ENCODE measurements around the gene WNT9A.
A peak's percentile ranks its signal among the peaks of the same experiment; 100 is the strongest.

WNT9A gene

GRCh38 chr1:227948493-227949260 is 945 bp upstream of the WNT9A start:
- H3K27ac ChIP-seq = peak overlapping the region; percentile 53; the same call in 1 of the 2 replicates
- no peak for TF ChIP-seq ZFX (IDR thresholded peaks at IDR 0.05)
- TF ChIP-seq, protein P1, sequence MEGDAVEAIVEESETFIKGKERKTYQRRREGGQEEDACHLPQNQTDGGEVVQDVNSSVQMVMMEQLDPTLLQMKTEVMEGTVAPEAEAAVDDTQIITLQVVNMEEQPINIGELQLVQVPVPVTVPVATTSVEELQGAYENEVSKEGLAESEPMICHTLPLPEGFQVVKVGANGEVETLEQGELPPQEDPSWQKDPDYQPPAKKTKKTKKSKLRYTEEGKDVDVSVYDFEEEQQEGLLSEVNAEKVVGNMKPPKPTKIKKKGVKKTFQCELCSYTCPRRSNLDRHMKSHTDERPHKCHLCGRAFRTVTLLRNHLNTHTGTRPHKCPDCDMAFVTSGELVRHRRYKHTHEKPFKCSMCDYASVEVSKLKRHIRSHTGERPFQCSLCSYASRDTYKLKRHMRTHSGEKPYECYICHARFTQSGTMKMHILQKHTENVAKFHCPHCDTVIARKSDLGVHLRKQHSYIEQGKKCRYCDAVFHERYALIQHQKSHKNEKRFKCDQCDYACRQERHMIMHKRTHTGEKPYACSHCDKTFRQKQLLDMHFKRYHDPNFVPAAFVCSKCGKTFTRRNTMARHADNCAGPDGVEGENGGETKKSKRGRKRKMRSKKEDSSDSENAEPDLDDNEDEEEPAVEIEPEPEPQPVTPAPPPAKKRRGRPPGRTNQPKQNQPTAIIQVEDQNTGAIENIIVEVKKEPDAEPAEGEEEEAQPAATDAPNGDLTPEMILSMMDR (conservative IDR thresholded peaks at IDR 0.05) = no peak

- H3K27ac ChIP-seq = peak overlapping the region; percentile 53
- TF ChIP-seq ZFX (IDR thresholded peaks at IDR 0.05) = no peak
- TF ChIP-seq, protein P1 (conservative IDR thresholded peaks at IDR 0.05) = no peak
Measured at GRCh38 chr1:227947386-227947675, 401 bp downstream of the WNT9A start.

DNA sequence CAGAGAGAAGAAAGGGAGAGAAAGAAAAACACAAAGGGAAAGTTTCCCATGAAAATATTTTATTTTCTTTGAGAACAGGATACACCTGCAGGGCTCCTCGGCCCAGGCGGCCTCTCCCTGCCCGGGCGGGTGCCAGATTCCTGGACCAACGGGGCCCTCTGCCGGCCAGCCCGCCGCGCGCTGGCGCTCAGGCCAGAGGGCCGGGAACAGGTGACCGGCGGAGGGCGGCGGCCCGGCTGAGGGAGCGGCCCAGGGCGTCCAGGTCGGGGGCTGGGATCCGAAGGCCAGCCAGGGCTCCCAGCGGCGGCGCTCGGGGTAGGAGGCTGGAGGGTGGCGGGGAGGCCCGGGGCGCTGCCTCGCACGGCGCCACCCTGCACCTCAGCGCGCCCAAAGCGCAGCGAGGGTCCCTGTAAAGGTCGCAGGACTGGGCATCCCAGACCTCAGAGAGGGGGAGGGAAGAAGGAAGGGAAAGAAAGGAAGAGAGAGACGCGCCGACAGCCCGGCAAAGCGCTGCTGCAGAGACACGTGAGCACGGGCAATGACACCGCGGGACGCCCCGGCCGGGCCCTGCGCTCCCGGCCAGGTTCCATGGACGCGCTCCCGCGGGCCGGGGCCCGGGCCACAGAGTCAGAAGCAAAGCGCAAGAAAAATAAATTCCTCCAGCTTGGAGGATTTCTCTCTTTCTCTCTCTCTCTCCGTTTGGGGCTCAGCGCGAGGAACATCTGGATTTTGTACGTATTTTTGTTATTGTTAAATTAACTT is 927 bp downstream of the WNT9A start:
- peak overlapping the region; percentile 53 for H3K27ac ChIP-seq
- no peak for TF ChIP-seq ZFX (IDR thresholded peaks at IDR 0.05)
- TF ChIP-seq, protein P1 (conservative IDR thresholded peaks at IDR 0.05) = peak; percentile 96

DNA sequence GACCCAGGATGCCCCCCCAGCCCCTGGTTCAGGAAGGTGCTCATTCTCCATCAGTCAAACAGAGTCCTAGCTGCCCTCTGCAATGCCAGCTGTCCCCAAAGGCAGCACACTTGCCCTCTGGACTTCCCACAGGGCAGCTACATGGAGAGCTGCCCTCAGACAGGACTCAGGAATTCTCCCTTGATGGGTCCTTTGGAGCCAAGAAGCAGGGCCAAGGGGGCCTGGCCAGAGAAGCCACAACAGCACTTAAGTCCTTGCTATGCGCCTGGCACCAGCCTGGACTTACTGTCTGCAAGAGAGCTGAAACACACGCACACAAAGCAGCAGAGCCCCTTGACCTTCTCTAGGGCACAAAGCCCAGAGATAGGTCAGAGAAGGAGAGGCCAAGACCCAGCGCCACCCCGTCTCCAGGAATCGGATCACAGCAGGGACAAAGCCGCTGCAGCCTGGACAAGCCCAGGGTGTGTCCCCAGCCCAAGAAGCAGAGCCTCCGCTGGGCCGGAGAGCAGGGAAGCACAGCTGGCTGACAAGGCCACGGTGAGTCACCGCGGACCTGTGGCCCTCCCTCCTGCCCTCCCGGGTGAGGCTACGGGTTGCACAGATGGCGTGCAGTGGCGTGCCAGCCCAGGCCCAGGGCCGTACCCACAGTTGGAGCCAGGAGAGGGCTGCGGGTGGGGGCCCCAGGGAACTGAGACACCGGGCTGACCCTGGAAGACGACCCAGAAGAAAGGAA is 1.7 kb downstream of the WNT9A start:
- TF ChIP-seq ZFX (IDR thresholded peaks at IDR 0.05) = no peak
- TF ChIP-seq, protein P1 (conservative IDR thresholded peaks at IDR 0.05) = no peak
- H3K27ac ChIP-seq = peak overlapping the region; percentile 53

DNA sequence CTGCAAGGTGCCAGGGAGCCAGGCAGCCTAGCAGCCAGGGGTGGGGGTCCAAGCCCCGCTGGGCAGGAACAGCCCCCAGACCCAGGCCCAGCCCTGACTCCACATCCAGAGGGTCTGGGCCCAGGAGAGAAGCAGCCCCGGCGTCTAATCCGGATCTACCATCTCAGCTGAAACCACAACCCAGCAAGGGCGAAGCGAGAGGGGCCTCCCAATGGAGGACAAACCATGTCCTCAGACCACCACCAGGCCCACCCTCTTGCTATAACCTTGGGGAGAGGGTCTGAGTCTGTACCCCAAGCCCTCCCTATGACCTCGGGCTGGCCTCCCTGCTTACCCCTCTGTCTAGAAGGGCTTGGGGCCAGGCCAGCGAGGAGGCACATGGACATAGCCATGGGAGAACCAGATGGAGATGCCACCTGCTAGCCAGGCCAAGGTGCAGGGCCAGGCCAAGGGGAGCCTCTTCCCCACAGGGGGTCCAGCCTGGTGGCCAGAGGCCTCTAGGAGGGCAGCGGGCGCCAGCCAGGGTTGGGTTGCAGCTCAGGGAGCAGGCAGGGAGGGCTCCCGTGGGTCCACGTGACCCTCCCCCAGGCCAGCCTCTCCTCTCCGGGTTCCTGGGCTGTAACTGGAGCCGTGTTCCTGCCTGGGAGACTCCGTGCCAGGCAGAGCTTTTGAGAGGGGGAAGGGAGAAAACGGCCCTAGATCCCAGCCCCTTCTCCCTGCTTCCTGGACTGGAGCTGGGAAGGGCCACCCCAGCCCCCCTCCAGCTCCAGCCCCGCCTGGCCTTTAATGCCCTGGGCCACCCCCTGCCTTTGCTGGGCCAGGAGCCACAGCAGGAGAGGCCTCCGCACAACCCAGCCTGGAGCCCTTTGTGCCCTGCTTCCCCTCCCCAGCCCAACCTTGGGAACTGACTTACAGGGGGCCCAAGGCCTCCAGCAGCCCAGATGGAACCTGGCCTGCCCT is 2.5 kb downstream of the WNT9A start:
- peak overlapping the region; percentile 53 for H3K27ac ChIP-seq

More for the DNA sequence above, 2.5 kb downstream of the WNT9A start:
- TF ChIP-seq, protein P1 (conservative IDR thresholded peaks at IDR 0.05) = no peak
- TF ChIP-seq ZFX (IDR thresholded peaks at IDR 0.05) = no peak
